GM23338 (cell line): ENCODE data around the gene ZBTB37. TPM values are rescaled to one million over a fixed set of nuclear protein-coding genes. Genes with fewer than 3 reads are reported as not detected.

ENCODE experiments used
- ATAC-seq: fragments of 200-7000 bp; cut with Tn5 transposase; 3 replicates; pipeline ENCODE4 v1.9.1; 2020
- DNase-seq: peaks from one replicate; pipeline ENCODE4 v3.0.0-alpha.2; 2015; ENCODE audit warnings: low spot score
- H2AFZ ChIP-seq: fragments of 200-600 bp; sonication (generic); 2 replicates; pipeline ENCODE4 v1.8.0; 2016; ENCODE audit warnings: antibody characterized with exemption, mild to moderate bottlenecking, moderate library complexity
- H3F3A ChIP-seq: fragments of 200-600 bp; sonication (generic); replicated peaks from 2 replicates; pipeline ENCODE4 v1.8.0; 2017; ENCODE audit warnings: antibody characterized with exemption, mixed run types, low read depth
- H3K27ac ChIP-seq: fragments of 200-600 bp; sonication (generic); 2 replicates; pipeline ENCODE4 v1.6.1; 2016; ENCODE audit warnings: low read depth
- H3K27me3 ChIP-seq: fragments of 200-600 bp; sonication (generic); 2 replicates; pipeline ENCODE4 v1.8.0; 2016; ENCODE audit warnings: mild to moderate bottlenecking, mixed run types, moderate library complexity; ENCODE audit not compliant: insufficient read depth
- H3K36me3 ChIP-seq: fragments of 200-600 bp; sonication (generic); 2 replicates; pipeline ENCODE4 v1.8.0; 2016; ENCODE audit warnings: mild to moderate bottlenecking; ENCODE audit not compliant: insufficient read depth
- H3K4me1 ChIP-seq: fragments of 200-600 bp; sonication (generic); 2 replicates; pipeline ENCODE4 v1.8.0; 2016; ENCODE audit warnings: mild to moderate bottlenecking, moderate library complexity; ENCODE audit not compliant: insufficient read depth
- H3K4me2 ChIP-seq: fragments of 200-600 bp; sonication (generic); 2 replicates; pipeline ENCODE4 v1.7.1; 2017; ENCODE audit warnings: mixed run types
- H3K4me3 ChIP-seq: fragments of 200-600 bp; sonication (generic); 2 replicates; pipeline ENCODE4 v1.6.1; 2016; ENCODE audit warnings: mixed run types
- H3K79me2 ChIP-seq: fragments of 200-600 bp; sonication (generic); replicated peaks from 2 replicates; pipeline ENCODE4 v1.8.0; 2017; ENCODE audit warnings: mild to moderate bottlenecking; ENCODE audit not compliant: insufficient read depth
- H3K9me2 ChIP-seq: fragments of 200-600 bp; sonication (generic); 2 replicates; pipeline ENCODE4 v1.8.0; 2017; ENCODE audit not compliant: insufficient read depth
- H4K20me1 ChIP-seq: fragments of 200-600 bp; sonication (generic); replicated peaks from 2 replicates; pipeline ENCODE4 v1.8.0; 2017; ENCODE audit warnings: mild to moderate bottlenecking; ENCODE audit not compliant: insufficient read depth
- H3K27ac Mint-ChIP-seq: 2 replicates; pipeline ENCODE4 v1.8.0; 2020; ENCODE audit warnings: inconsistent platforms, mild to moderate bottlenecking, moderate library complexity, mixed read lengths
- H3K27me3 Mint-ChIP-seq: 3 replicates; pipeline ENCODE4 v1.8.0; 2022; ENCODE audit warnings: low read depth, mild to moderate bottlenecking, moderate library complexity, mixed read lengths, inconsistent platforms; ENCODE audit not compliant: insufficient read depth, poor library complexity
- H3K36me3 Mint-ChIP-seq: 3 replicates; pipeline ENCODE4 v1.8.0; 2021; ENCODE audit warnings: low read depth, mild to moderate bottlenecking, inconsistent platforms, moderate library complexity, mixed read lengths
- H3K4me1 Mint-ChIP-seq: 3 replicates; pipeline ENCODE4 v1.8.0; 2020; ENCODE audit warnings: mild to moderate bottlenecking, inconsistent platforms, mixed read lengths
- H3K4me3 Mint-ChIP-seq: 3 replicates; pipeline ENCODE4 v1.8.0; 2021; ENCODE audit warnings: moderate library complexity, mild to moderate bottlenecking, inconsistent platforms, mixed read lengths
- H3K9me3 Mint-ChIP-seq: 3 replicates; pipeline ENCODE4 v1.8.0; 2020; ENCODE audit warnings: moderate library complexity, mild to moderate bottlenecking, inconsistent platforms, mixed read lengths
- ETS1 ChIP-seq: IDR thresholded peaks from 2 replicates; pipeline ENCODE4 v1.6.1; 2016; ENCODE audit warnings: antibody characterized with exemption
- POLR2AphosphoS5 ChIP-seq: IDR thresholded peaks from 2 replicates; pipeline ENCODE4 v1.6.1; 2016; ENCODE audit warnings: antibody characterized with exemption, low read depth
- STAT1 ChIP-seq: IDR thresholded peaks from one replicate; pipeline ENCODE4 v1.6.1; 2016; ENCODE audit warnings: antibody characterized with exemption; ENCODE audit not compliant: unreplicated experiment
- ZNF331 ChIP-seq: fragments of 250-450 bp; sonication (Bioruptor Pico); IDR thresholded peaks from 2 replicates; pipeline ENCODE4 v1.5.0; 2020; ENCODE audit warnings: low read depth, mild to moderate bottlenecking, moderate library complexity
- ZNF462 ChIP-seq: fragments of 250-450 bp; sonication (Bioruptor Pico); IDR thresholded peaks from 2 replicates; pipeline ENCODE4 v1.5.0; 2020; ENCODE audit warnings: mild to moderate bottlenecking, moderate library complexity
- polyA plus RNA-seq: library from polyadenylated mRNA; unstranded; fragments of >200 nt; fragmentation: Nextera tagmentation; extraction: Ambion mirVana; gene quantifications from 2 replicates; pipeline ENCODE4 v1.2.1, GENCODE V29; 2016
- total RNA-seq: library from RNA; depleted of rRNA; stranded (reverse); fragments of >200 nt; shearing (Covaris generic); gene quantifications from 2 replicates; pipeline ENCODE4 v1.2.3, GENCODE V29; 2014

The ZBTB37 gene
- total and polyA plus RNA-seq, 2 experiments from 2014 or later, result 2.7 to 15.8 TPM

GRCh38 chr1:173856014-173856413 lies 12.2 kb upstream of the ZBTB37 start:
- 0 out of 2 replicates have a peak, but pooled peaks cover 4% of the 10 kb centered on the region for H3K79me2 ChIP-seq
- H3K4me2 ChIP-seq, result no peak overlapping the region
- H3K27ac Mint-ChIP-seq, result no peak overlapping the region
- H3K4me1 Mint-ChIP-seq, result peaks cover 14% of the 10 kb centered on the region
- TF ChIP-seq ZNF331 (CRISPR knock-in tag), result no peak
- TF ChIP-seq POLR2AphosphoS5, result no peak
- TF ChIP-seq ETS1, result no peak
- no peak for TF ChIP-seq STAT1
- TF ChIP-seq ZNF462, result no peak
- ATAC-seq, result no peak
- 0 out of 2 replicates have a peak, but pooled peaks cover 4% of the 10 kb centered on the region for H3F3A ChIP-seq
- H3K36me3 ChIP-seq, result peaks cover 6% of the 10 kb centered on the region; the same call in 1 of the 2 replicates
- no peaks in the 10 kb centered on the region; the same call in 2 of the 3 replicates for H3K9me3 Mint-ChIP-seq
- no peak for DNase-seq
- no peak overlapping the region for H2AFZ ChIP-seq
- no peak overlapping the region for H3K4me3 ChIP-seq
- H3K27me3 Mint-ChIP-seq, result peaks cover 10% of the 10 kb centered on the region
- peaks cover 11% of the 10 kb centered on the region for H3K4me1 ChIP-seq
- H3K4me3 Mint-ChIP-seq, result no peak overlapping the region
- no peaks in the 10 kb centered on the region for H3K27me3 ChIP-seq
- H3K27ac ChIP-seq, result peak overlapping the region; percentile 35; the same call in 1 of the 2 replicates
- H3K36me3 Mint-ChIP-seq, result peaks cover 72% of the 10 kb centered on the region
- no peaks in the 10 kb centered on the region for H3K9me2 ChIP-seq
- no peaks in the 10 kb centered on the region for H4K20me1 ChIP-seq
